AG10803 (cell line): ENCODE results near the gene CLDN22.

ENCODE experiments used
- DNase-seq: peaks from one replicate; pipeline ENCODE4 v3.0.0; 2010; ENCODE audit warnings: low read depth
- H3K4me3 ChIP-seq: 2 replicates; pipeline ENCODE4 v1.5.1; 2011; ENCODE audit warnings: mild to moderate bottlenecking, low read length, control low read depth
- CTCF ChIP-seq: conservative IDR thresholded peaks from 2 replicates; pipeline ENCODE4 v1.5.1; 2011; ENCODE audit warnings: mild to moderate bottlenecking, low read length, control low read depth, inconsistent platforms

Gene CLDN22

GRCh38 chr4:183268556-183268955 is 51.5 kb downstream of the CLDN22 start:
- TF ChIP-seq CTCF: no peak
- no peak for DNase-seq
- H3K4me3 ChIP-seq: no peak overlapping the region
